IPS-20b (cell line): ENCODE data around the gene HEBP2.

Experiments used
- H3K27ac ChIP-seq: one replicate; pipeline ENCODE4 v1.5.1; 2013; ENCODE audit warnings: low read length
- H3K27me3 ChIP-seq: 2 replicates; pipeline ENCODE4 v1.6.1; 2013; ENCODE audit warnings: mild to moderate bottlenecking, low read length, inconsistent platforms; ENCODE audit not compliant: insufficient read depth
- H3K36me3 ChIP-seq: 2 replicates; pipeline ENCODE4 v1.6.1; 2013; ENCODE audit warnings: low read depth, mild to moderate bottlenecking, inconsistent platforms, low read length, moderate library complexity; ENCODE audit not compliant: insufficient read depth
- H3K4me1 ChIP-seq: 2 replicates; pipeline ENCODE4 v1.6.1; 2013; ENCODE audit warnings: mild to moderate bottlenecking, control low read depth, inconsistent platforms, low read length, moderate library complexity; ENCODE audit not compliant: insufficient read depth
- H3K4me3 ChIP-seq: 2 replicates; pipeline ENCODE4 v1.5.1; 2013; ENCODE audit warnings: mild to moderate bottlenecking, low read length, inconsistent platforms
- H3K9ac ChIP-seq: 2 replicates; pipeline ENCODE4 v1.6.1; 2013; ENCODE audit warnings: low read depth, mild to moderate bottlenecking, inconsistent platforms, low read length, moderate library complexity
- H3K9me3 ChIP-seq: 2 replicates; pipeline ENCODE4 v1.6.1; 2013; ENCODE audit warnings: mild to moderate bottlenecking, low read depth, low read length, inconsistent platforms; ENCODE audit not compliant: insufficient read depth

The HEBP2 gene

DNA sequence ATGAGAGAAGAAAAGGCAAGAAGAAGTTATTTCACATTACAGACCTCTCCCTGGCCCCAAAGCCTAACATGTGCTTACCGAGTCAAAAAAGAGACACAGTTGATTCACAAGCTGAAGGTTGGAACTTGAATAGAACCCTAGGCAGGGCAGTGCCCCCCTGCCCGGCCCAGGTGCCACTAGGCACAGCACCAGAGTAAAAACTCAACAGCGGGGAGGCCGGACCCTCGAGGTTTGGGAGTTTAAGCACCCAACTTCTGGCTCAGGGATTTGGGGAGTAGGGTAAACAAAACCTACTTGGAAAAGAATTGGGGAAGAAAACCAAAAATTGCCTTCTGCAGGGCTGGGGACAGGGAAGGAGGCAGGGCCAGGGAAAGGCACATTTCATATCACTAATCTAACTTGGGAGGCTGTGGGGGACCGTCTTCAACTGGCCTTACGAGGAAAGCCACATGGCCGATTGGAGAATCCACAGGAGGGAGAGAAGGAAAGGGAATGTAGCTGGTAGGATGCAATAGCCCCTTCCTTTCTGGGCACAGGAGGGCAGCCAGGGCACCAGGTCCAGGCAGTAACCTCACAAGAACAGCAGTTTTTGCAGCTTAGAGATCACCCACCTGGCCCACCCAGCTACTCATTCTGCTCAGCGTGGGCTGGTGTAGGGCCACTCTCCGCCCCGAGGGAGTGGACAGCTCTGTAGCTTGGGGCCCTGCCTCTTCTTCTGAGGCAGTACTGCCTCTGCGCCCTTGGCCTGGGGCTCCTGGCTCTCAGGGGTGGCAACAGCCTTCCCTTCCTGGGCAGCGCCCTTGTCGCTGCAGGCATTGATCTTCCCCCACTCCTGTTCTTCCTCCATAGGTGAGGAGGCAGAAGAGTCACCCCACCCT, 1.8 kb upstream of the HEBP2 start:
- Histone ChIP-seq H3K9ac (no peak overlapping the region), H3K9me3 (no peaks in the 10 kb centered on the region), H3K4me1 (no peaks in the 10 kb centered on the region), H3K4me3 (no peak overlapping the region), H3K27ac (no peak overlapping the region), H3K27me3 (no peaks in the 10 kb centered on the region; the same call in 1 of the 2 replicates), H3K36me3 (peaks cover 15% of the 10 kb centered on the region)

GRCh38 chr6:138402838-138403187, 1.2 kb upstream of the HEBP2 start:
- no peaks in the 10 kb centered on the region; the same call in 1 of the 2 replicates for H3K27me3 ChIP-seq

DNA sequence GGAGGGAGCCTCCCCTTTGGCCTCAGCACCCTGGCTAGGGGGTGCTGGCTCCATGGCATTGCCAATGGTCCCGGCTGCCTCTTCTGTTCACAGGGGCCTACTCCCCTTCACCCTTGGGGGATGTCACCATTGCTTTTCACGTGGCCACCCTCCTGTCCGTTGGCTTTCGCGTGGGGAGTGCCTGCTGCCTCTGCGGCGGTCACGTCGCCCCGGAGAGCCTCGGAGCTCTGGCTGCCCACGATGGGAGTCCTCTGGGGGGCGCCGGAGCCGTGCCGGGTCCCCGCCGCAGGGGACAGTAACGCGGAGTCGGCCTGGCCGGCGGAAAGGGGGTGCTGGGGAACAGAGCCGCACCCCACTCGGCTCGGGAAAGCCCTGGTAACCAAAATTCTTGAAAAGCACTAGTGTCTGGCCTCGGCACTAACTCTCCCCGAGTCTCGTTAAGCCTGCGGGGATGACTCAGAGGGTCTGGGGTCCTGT, 661 bp upstream of the HEBP2 start:
- Histone ChIP-seq H3K9me3 (no peaks in the 10 kb centered on the region), H3K9ac (peak overlapping the region; percentile 85), H3K27me3 (no peaks in the 10 kb centered on the region; the same call in 1 of the 2 replicates), H3K4me3 (peak overlapping the region; percentile 96), H3K36me3 (peaks cover 26% of the 10 kb centered on the region), H3K27ac (peak overlapping the region; percentile 0), H3K4me1 (no peaks in the 10 kb centered on the region)

More at GRCh38 chr6:138402838-138403187, 1.2 kb upstream of the HEBP2 start:
- Histone ChIP-seq H3K4me3 (peak overlapping the region; percentile 96; the same call in 1 of the 2 replicates), H3K9me3 (no peaks in the 10 kb centered on the region), H3K27ac (no peak overlapping the region), H3K36me3 (peaks cover 21% of the 10 kb centered on the region), H3K9ac (0 out of 2 replicates have a peak overlapping the region, but pooled peaks have one; percentile 85), H3K4me1 (no peaks in the 10 kb centered on the region)

DNA sequence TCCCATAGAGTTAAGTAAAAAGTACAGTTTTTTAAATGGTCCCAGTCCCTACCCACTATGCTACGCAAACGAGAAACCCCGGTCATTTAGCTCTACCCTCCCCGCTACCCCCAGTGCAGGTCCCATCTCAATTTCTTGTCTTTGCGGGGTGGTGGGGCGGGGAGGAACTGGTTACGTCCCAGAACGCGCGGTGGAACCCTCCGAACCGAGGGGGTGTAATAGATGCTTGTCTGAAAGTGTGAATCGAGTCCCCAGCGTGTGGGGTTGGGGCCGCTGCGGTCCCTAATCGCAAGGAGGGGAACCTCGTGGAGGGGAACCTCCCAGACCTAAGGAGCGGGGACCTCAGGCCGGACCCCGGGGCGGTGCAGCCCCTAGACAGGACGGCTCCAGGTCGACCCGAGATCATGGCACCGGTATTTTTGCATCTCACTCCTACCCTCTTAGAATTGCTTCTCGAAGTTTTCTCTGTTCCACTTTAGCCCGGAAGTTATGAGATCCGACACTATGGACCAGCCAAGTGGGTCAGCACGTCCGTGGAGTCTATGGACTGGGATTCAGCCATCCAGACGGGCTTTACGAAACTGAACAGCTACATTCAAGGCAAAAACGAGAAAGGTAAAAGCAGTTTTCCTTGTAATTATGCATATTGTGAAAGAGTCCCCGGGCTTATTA, 779 bp downstream of the HEBP2 start:
- H3K9me3 ChIP-seq: no peaks in the 10 kb centered on the region
- peak overlapping the region; percentile 89 for H3K9ac ChIP-seq
- H3K27me3 ChIP-seq: no peaks in the 10 kb centered on the region; the same call in 1 of the 2 replicates
- H3K4me3 ChIP-seq: peak overlapping the region; percentile 96
- H3K4me1 ChIP-seq: no peaks in the 10 kb centered on the region
- peaks cover 40% of the 10 kb centered on the region for H3K36me3 ChIP-seq
- no peak overlapping the region for H3K27ac ChIP-seq

- Histone ChIP-seq H3K9ac (no peak overlapping the region), H3K36me3 (peaks cover 49% of the 10 kb centered on the region), H3K27me3 (no peaks in the 10 kb centered on the region; the same call in 1 of the 2 replicates), H3K27ac (no peak overlapping the region), H3K9me3 (no peaks in the 10 kb centered on the region), H3K4me3 (no peak overlapping the region), H3K4me1 (no peaks in the 10 kb centered on the region)
These were observed 1.9 kb downstream of the HEBP2 start for GRCh38 chr6:138405816-138406413.

GRCh38 chr6:138406443-138406842, 2.4 kb downstream of the HEBP2 start:
- Histone ChIP-seq H3K27ac (no peak overlapping the region), H3K4me3 (no peak overlapping the region), H3K4me1 (no peaks in the 10 kb centered on the region), H3K36me3 (peaks cover 55% of the 10 kb centered on the region), H3K9ac (no peak overlapping the region), H3K27me3 (no peaks in the 10 kb centered on the region; the same call in 1 of the 2 replicates), H3K9me3 (no peaks in the 10 kb centered on the region)

- H3K4me3 ChIP-seq: no peak overlapping the region
- H3K27me3 ChIP-seq: no peaks in the 10 kb centered on the region
- H3K27ac ChIP-seq: no peak overlapping the region
- no peaks in the 10 kb centered on the region for H3K9me3 ChIP-seq
- peaks cover 78% of the 10 kb centered on the region for H3K36me3 ChIP-seq
- no peaks in the 10 kb centered on the region for H3K4me1 ChIP-seq
- no peak overlapping the region for H3K9ac ChIP-seq
These were observed 6.2 kb downstream of the HEBP2 start for GRCh38 chr6:138410048-138410735.

- H3K27ac ChIP-seq: no peak overlapping the region
- no peaks in the 10 kb centered on the region for H3K4me1 ChIP-seq
- H3K36me3 ChIP-seq: peaks cover 73% of the 10 kb centered on the region
- no peak overlapping the region for H3K9ac ChIP-seq
- H3K4me3 ChIP-seq: no peak overlapping the region
- H3K27me3 ChIP-seq: no peaks in the 10 kb centered on the region
- H3K9me3 ChIP-seq: no peaks in the 10 kb centered on the region
These were observed 7.2 kb downstream of the HEBP2 start for GRCh38 chr6:138410972-138411880.

DNA sequence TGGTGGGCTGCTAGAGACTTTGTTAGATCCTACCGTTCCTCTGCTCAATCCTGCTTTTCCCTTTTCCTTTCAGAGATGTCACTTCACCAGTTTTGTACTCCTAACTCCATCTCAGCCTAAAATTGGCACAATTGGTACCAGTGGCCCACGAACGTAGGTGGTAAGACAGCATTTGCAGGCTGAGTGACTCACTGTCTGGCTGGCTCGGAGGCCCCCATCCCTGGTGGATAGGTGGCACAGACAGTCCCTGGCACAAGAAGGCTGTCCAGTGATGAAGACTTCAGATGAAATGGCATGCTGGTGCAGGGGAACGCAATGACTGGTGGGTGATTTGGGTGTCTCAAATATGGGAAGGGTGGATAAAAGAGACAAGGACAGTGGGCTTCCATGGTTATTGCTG, 11.1 kb downstream of the HEBP2 start:
- Histone ChIP-seq H3K4me1 (no peaks in the 10 kb centered on the region), H3K9me3 (no peaks in the 10 kb centered on the region), H3K27ac (no peak overlapping the region), H3K9ac (no peak overlapping the region), H3K4me3 (no peak overlapping the region), H3K27me3 (no peaks in the 10 kb centered on the region), H3K36me3 (peaks cover 35% of the 10 kb centered on the region)

DNA sequence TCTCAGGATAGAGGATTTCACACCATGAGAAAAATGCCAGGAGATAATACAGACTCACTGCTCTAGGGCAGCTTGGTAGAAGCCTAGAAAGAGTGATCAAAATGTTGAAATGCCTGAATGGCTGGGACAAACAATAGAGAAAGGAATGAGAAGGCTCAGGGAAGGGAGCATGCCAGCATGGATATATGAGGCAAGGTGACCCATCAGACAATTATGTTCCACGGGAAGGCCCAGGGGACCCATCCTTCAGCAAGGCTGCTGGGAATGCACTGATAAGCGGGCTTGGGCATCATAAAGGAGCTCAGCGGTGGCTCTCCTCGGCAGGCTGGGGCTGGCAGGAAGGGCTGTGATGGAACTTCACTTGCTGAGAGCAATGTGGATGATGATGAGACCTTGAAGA, 12.2 kb downstream of the HEBP2 start:
- Histone ChIP-seq H3K9ac (no peak overlapping the region), H3K4me1 (no peaks in the 10 kb centered on the region), H3K4me3 (no peak overlapping the region), H3K27ac (no peak overlapping the region), H3K9me3 (no peaks in the 10 kb centered on the region), H3K27me3 (no peaks in the 10 kb centered on the region), H3K36me3 (peaks cover 29% of the 10 kb centered on the region)
